ENCODE results near the gene TRPM1. TPM values are rescaled to one million over a fixed set of nuclear protein-coding genes. Genes with fewer than 3 reads are reported as not detected.

The TRPM1 gene
- 0.10 TPM for total RNA-seq

DNA sequence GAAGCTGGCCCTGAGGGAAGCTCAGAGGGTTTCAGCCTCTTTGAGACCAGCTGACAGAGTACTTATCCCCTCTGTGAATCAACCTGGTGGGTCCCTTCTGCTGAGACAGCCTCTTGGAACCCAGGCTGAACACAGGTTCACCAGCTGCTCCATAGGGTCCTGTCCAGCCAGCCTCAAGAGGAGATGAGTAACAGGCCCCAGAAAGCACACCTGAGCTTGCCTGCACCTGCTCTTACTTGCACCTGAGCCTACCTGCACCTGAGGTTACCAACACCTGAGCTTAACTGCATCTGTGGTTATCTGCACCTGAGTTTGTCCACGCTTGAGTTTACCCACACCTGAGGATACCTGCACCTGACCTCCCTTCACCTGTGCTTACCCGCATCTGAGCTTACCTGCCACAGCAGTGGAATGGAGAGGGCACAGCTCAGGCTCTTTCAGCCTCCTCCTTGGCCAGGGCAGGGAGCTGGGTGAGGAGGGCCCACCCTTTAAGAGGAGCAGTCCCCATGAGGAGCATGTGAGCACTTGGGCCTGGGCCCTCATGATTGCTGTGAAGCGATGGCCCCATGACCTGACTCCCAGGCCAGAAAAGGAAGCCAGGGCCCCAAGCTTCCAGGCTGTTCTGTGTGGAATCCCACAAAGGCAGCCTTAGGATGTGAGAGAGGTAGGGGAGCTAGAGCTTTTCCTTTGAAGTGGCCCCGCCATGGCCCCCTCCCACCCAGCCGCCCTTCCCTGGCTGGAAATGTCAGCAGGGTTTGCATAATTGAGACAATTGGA is at the start of gene TRPM1:
TSS of gene TRPM1 (minus strand) at position 464 of the 777 bp plus-strand sequence. CDS start 20,370 bp downstream, outside the sequence.
- ATAC-seq (no peak), DNase-seq (ENCODE audit: low spot score) (no peak)

- ATAC-seq (no peak), DNase-seq (ENCODE audit: low spot score) (peak; percentile 31)
Measured at GRCh38 chr15:31150732-31151231, 49.3 kb upstream of the TRPM1 start.

DNA sequence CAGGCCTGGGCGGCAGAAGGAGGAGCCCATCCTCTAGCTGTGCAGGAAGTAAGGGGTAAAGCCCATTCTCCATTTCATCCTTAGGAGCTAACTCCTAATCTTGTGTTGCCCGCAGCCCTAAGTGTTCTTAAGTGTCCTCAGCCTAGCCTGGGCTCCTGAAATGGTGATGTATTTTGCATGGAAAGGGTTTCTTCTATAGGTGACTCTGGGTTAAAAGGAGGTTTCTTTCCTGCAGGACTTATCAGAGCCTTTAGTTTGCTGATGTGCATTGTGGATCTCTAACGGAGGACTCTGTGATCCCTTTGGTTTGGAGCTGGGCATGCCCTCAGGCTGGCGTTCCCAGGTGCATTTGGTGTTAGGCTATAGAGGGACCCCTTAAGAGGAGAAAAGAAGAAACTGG is 48.5 kb upstream of the TRPM1 start:
- peak; percentile 15 for DNase-seq (ENCODE audit: low spot score)
- ATAC-seq: no peak

- DNase-seq (ENCODE audit: low spot score) (no peak), ATAC-seq (no peak)
Measured at GRCh38 chr15:31149088-31149505, 47.6 kb upstream of the TRPM1 start.

DNA sequence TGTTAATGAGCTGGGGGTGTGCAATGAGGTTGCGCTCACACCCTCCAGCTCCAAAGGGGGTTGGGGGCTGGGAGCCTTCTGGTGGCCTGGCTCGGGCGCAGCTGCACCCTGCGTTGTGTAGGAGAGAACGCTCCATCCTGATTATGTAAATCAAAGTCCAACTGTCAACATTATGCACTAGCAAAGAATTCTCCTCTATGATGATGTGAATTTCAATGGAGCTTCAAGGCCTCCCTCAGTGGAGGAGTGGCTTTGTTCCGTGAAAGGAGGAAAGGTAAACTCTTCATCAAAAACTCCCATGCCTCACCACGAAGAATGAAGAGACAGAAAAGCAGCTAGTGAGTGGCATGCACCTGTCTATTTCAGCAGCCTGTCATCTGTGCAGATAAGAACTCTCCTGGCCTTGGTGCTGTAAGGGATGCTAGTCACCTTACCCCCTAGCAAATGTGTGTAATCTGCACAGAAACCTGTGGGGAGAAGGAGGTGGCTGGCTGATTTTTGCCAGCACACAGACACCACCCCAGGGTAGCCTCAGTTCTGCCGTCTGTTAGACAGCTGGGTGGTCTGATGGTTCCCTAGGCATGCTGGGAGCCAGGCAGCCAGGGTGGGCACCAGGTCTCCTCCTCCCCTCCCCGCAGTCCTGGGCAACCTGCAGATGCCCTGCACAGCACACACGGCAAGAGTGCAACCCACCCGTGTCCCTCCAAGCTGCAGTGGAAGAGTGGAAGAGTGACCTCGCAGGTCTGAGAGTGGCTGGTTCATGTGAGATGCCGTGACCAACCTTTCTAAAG is 47.0 kb upstream of the TRPM1 start:
- DNase-seq (ENCODE audit: low spot score) (peak; percentile 46), ATAC-seq (peak; percentile 24)

- DNase-seq (ENCODE audit: low spot score): no peak
- ATAC-seq: no peak
Measured at GRCh38 chr15:31147944-31148296, 46.4 kb upstream of the TRPM1 start.

DNA sequence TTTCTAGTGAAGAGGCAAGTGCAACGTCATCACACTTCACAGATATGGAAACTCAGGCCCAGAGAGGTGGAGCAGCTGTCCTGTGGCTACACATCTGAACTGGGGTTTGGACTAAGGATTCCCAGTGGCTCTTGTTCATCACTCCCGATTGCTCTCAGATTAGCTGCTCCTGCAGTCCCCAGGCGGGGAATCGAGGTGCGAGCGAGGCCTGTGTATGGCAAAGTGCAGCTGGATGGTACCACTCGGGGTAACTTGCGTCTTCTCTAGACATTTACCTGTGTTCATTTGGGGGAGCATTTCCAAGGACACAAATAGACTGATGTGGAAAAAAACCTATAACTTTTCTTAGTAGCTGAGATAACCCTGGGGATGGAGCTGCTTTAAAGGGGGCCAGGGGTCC is 45.9 kb upstream of the TRPM1 start:
- peak; percentile 36 for DNase-seq (ENCODE audit: low spot score)
- ATAC-seq: no peak

DNA sequence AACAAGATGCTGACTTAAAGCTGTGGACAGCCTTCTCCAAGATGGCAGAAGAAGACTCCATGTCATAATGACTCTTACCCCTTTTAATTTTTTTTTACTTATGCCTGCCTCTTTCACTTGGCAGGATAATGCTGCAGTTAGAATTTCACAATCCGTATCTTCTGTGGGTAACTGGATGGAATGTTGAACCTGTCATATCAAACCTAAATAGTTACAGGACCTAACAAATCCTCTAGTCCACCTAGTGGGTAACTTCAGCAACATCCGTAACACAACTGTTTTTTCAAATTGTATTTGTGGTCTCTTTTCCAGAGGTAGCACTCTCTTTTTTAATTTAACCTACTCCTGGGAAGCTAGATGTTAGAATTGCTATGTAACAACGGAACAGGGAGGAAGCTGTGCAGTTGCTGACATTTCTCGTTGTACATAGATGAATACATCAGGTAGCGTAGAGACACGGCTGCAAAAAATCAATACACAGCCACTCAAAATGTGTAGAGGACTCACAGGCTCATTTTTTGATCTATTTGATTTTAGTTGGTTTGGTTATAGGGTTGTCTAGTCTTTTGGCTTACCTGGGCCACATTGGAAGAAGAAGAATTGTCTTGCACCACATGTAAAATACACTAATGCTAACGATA is 43.9 kb upstream of the TRPM1 start:
- peak; percentile 40 for DNase-seq (ENCODE audit: low spot score)
- ATAC-seq: peak; percentile 83

DNA sequence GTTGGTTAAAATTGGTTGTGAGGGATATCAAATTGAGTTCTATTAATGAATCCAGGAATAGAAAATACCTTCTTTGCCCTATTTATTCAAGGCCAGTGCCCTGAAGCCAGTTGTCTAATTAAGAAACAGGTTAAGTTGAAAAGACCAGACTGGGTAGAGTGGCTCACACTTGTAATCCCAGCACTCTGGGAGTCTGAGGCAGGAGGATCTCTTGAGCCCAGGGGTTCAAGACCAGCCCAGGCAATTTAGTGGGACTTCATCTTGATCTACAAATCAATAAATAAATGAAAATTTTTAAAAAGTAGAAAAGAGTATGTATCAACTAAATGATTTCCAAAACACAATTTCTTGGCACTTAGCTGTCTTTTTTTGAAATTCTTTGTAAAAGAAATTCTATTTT is 40.3 kb upstream of the TRPM1 start:
- DNase-seq (ENCODE audit: low spot score) (no peak), ATAC-seq (no peak)

DNA sequence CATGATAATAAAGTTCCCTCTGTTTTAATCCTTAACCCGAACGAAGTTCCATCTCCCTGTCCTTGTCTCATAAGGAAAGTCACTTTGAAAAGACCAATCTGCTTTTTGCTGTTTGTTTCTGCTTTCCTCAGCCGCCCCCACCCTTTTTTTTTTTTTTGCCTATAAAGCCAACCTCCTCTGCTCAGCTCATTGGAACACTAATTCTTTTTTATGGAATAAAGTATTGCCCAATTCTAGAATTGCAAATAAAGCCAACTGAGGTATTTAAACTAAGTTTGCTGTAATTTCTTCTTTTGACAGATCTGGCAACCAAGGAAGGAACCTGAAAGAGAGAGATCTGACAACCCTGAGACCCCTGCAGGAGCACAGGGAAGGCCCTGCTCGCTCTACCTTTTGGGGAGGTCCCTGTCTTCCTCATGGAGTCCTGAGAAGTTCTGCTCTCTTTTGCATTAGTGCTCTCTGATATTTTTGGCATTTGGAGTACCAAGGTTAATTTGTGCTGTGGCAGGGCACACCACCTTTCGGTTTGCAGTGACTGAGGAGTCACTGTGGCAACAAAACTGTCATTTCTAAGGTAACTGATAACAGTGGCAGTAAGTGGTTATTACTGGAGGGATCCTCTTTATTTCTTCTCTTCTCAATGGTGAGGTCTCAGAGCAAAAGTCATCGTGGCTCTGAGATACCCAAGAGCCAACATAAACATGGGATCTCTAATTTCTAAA is 35.2 kb upstream of the TRPM1 start:
- no peak for DNase-seq (ENCODE audit: low spot score)
- ATAC-seq: peak; percentile 88

GRCh38 chr15:31136016-31136415 is 34.5 kb upstream of the TRPM1 start:
- DNase-seq (ENCODE audit: low spot score) (no peak), ATAC-seq (no peak)

DNA sequence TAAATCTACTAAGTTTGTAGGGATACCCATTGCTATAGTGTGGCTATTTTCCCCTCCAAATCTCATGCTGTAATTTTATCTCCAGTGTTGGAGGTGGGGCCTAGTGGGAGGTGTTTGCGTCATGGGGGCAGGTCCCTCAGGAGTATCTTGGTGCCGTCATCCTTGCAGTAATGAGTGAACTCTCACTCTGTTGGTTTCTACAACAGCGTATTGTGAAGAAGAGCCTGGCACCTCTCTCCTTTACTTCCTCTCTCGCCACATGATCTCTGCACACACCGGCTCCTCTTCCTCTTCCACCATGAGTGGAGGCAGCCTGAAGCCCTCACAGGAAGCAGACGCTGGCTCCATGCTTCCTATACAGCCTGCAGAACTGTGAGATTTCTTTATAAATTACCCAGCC is 34.0 kb upstream of the TRPM1 start:
- DNase-seq (ENCODE audit: low spot score) (no peak), ATAC-seq (no peak)

- no peak for DNase-seq (ENCODE audit: low spot score)
- ATAC-seq: no peak
Measured at GRCh38 chr15:31133890-31134289, 32.4 kb upstream of the TRPM1 start.

DNA sequence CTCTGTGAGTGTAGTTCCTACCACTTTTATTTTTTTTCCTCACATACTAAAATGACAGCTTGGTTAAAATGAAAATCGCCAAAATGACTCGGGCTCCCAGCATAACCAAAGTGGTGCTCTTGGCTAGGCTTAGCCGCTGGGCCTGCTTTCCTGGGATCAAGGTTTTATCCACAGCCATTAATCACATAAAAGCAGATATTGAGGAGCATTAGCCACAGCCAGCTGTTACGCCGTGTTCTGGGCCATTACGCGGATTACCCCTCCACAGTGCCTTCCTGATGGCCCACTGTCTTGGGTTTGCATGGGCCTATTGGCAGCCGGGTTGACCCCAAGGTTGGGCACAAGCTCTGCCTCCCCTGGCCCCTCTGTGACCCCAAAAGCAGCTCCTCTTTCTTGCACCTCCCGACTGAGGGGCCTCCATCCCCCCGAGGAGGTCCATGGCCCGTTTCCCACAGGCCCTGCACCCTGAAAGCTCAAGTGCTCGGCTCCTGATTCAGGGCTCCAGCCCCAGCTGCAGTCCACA is 30.4 kb upstream of the TRPM1 start:
- ATAC-seq: no peak
- DNase-seq (ENCODE audit: low spot score): no peak

- no peak for DNase-seq (ENCODE audit: low spot score)
- ATAC-seq: peak; percentile 26
Measured at GRCh38 chr15:31130576-31131237, 29.2 kb upstream of the TRPM1 start.

DNA sequence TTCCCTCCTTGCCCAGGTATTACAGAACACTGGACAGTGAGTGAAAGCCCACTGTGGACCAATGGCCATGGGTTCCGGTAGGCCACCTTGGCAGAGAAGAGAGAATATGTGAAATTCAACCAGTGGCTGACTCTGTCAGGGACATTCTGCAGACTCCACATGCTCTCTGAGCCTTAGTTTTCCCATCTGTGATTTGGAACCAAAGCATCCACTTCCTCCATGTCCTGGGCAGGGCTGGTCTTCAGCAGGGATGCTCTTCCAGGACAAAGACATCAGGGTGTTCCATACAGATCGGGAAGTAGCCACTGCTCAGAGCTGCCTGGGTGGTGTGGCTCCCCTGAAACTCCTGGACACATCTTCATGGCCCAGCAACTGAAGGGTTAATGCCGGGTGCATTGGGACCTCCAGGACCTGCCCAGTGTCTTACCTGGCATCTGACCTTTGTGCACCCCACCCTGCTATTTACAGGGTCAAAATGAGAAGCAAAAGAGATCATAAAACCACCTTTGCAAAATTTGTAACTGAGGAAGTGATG is 28.3 kb upstream of the TRPM1 start:
- ATAC-seq (no peak), DNase-seq (ENCODE audit: low spot score) (no peak)

- DNase-seq (ENCODE audit: low spot score) (peak; percentile 86), ATAC-seq (peak; percentile 96)
Measured at GRCh38 chr15:31128919-31129768, 27.6 kb upstream of the TRPM1 start.

- DNase-seq (ENCODE audit: low spot score): no peak
Measured at GRCh38 chr15:31128477-31128876, 27.0 kb upstream of the TRPM1 start.

More at GRCh38 chr15:31128477-31128876, 27.0 kb upstream of the TRPM1 start:
- no peak for ATAC-seq

Measured in left lobe of liver (tissue), 2 donors.